ENCODE measurements around the gene ANAPC16.
"Not testable (repeated sequence)": the region's sequence is repeated elsewhere in the genome, so short reads cannot be mapped to it uniquely, and the experiment has no call there.

Gene ANAPC16

DNA sequence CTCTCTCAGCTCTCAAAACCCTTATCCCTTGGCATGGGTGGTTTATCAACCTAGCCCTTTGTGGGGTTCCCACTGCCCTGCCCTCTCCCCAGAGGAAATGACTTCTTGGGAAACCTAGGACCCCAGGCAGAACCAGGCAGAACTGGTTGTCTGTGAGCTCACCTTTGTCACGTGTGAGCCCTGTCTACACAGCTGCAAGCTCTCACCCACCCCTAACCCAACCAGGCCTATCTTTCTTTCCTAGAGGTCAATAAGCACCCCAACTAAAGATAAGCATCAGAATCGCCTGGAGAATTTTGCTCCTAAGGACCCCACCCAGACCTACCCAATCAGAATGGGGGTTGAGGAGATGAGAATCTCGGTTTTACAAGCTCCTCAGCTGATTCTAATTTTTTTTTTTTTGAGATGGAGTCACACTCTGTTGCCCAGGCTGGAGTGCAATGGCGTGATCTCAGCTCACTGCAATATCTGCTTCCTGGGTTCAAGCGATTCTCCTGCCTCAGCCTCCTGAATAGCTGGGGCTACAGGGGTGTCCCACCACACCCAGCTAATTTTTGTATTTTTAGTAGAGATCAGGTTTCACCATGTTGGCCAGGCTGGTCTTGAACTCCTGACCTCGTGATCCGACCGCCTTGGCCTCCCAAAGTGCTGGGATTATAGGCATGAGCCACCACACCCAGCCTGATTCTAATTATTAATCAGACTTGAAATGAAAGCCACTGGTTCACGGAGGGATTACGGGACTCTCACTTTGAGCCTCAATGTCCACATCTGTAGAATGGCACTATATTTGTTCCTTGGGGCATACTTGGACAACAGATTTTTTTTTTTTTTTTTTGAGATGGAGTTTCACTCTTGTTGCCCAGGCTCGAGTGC lies 50.4 kb downstream of the ANAPC16 start:
- DNase-seq, result no peak

DNA sequence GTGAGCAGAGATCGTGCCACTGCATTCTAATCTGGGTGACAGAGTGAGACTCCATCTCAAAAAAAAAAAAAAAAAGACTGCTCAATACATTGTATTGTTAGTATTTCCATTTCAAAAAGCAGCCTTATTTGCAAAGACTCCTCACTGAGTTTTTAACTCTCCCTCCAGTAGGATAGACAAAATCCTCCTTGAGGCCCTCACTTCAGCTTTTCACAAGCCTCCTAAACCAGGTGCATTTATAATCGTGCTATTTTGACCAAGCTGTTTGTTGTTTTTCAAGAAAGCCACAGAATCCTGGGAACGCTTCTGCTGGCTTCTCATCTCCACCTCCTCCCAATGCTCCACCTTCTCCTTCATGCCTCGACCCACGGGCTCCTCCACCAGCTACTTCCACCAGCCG lies 51.6 kb downstream of the ANAPC16 start:
- no peak for DNase-seq

GRCh38 chr10:72267819-72268399 lies 52.1 kb downstream of the ANAPC16 start:
- no peak for DNase-seq

DNA sequence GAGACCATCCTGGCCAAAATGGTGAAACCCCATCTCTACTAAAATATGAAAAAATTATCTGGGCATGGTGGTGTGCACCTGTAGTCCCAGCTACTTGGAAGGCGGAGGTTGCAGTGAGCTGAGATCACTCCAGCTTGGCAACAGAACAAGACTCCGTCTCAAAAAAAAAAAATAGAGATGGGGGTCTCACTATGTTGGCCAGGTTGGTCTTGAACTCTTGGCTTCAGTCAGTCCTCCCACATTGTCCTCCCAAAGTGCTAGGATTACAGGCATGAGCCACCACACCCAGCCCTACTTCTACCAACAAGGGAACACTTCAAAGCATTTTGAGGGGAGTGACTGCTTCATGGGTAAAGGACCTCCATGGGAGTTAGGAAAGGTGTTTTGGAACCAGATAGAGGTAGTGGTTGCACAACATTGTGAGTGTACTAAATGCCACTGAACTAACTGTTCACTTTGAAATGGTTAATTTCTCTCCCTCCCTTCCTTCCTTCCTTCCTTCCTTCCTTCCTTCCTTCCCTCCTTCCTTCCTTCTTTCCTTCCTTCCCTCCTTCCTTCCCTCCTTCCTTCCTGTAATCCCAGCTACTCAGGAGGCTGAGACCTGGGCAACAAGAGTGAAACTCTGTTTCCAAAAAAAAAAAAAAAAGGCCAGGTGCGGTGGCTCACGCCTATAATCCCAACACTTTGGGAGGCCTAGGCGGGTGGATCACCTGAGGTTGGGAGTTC lies 52.8 kb downstream of the ANAPC16 start:
- not testable (repeated sequence) for DNase-seq

DNA sequence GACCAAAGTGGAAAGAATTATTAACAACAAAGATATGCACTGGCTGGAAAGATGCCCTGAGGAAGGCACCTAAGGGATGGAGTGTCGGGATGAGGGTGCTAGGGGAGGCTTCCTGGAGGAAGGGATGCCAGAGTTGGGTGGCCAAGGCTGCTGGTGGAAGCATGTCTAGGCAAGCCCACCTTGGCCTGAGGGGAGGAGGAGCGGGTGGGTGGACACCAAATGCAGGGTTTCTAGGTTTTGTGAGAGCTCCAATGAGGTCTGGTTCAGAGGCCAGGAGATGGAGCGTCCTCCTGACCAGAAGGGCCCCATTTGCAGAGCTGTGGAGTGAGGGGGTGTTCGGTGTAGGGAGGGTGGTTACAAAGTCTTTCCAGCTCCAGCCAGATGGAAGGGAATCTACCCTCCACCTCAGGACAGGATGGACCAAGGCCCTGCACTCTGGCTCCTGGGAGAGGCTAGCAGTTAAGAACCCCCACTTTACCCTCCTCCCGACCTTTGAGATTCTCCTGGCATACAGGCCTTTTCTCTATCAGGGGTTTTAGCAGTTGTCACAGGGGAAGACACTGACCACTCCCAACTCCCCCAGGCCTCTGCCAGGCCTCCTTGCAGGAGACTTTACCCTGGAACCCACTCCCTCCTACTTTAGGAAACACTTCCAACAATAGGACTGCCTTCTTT lies 54.9 kb downstream of the ANAPC16 start:
- DNase-seq, result no peak

DNA sequence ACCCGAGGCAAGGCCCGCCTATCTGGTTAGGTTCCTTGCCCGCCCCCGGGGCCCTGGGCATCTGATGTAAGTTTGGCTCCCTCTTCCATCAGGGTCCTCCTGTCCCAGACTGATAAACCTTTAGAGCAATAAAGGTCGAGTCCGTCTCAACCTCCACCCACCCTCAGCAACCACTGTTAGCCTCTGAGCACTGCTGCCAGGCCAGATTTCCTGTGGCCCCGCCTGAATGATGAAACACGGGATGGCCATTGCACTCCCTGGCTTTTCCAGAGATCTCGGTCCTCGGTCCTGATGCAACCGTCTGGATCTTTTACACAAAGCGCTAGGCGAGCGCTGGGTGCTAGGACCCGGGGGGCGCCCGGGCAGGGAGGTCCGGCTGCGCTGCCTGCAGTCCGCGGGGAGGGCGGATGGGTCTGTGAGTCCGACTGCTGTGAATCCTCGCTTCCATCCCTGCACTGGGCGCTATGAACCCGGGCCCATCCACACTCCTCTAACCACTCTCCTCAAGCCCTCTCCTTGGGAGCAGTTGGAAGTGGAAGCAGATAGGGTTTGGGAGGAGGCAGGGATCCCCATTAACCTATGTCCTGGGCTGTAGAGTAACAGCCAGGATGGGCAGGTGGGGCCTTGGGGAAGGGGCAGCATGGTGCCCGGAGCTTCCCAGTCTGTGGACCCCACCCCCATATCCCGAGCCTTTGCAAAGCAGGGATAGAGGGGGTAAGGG lies 57.0 kb downstream of the ANAPC16 start:
- peak; percentile 95 for DNase-seq

DNA sequence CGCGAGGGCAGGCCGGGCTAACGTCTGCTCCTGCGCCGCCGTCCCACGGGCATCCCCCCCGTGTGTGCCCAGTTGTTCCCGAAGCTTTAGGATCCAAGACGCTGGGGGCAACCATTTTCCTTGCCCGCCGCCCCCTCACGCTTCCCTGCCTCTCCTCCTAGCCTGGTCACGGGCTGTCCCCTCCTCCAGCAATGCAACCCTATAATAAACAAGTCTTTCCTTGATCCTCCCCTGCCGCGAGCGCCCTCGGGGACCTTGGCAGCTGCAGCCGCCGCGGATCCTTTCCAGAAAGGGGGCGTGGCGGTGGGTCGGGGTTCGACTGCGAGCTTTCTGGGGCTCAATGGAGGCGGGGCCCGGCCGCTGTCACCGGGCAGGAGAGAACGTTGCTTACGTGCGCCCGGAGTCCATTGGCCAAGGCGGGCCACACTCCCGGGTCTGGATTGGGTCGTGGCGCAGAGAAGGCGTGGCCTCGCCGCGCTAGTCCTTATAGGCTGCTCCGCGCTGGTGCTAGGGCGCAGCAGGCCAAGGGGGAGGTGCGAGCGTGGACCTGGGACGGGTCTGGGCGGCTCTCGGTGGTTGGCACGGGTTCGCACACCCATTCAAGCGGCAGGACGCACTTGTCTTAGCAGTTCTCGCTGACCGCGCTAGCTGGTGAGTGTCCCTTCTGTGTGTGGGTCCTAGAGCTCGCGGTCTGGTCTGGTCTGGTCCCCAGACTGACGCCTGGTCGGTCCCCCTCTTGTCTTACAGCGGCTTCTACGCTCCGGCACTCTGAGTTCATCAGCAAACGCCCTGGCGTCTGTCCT lies 57.8 kb downstream of the ANAPC16 start, which contains the start of gene DDIT4:
Gene DDIT4 (plus strand): TSS at position 515 of the 803 bp plus-strand sequence. CDS start 293 bp downstream, outside the sequence.
- peak; percentile 100 for DNase-seq

- DNase-seq, result no peak
These were observed 58.5 kb downstream of the ANAPC16 start for GRCh38 chr10:72274213-72274729.

- peak; percentile 81 for DNase-seq
These were observed 59.0 kb downstream of the ANAPC16 start for GRCh38 chr10:72274730-72275350.

GRCh38 chr10:72275351-72276012 lies 59.7 kb downstream of the ANAPC16 start:
- peak; percentile 57 for DNase-seq

DNA sequence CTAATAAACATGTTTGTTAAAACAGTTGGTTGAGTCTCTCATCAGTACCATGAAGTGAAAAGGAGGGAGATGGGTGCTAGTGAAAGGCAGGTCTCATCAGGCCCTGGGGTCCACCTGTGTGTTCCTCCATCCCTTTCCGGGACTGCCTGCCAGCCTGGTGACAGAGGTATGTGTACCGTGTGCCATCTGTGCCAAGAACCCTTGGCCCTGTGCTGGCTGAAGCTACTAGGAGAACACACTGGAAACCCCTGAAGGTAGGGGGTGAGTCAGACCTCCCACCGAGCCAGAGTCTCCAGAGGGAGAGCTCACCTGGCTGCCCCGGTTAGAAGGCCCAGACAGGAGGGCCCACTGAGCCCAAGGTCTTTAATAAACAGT lies 60.2 kb downstream of the ANAPC16 start:
- no peak for DNase-seq

GRCh38 chr10:72276421-72277339 lies 60.9 kb downstream of the ANAPC16 start:
- no peak for DNase-seq

DNA sequence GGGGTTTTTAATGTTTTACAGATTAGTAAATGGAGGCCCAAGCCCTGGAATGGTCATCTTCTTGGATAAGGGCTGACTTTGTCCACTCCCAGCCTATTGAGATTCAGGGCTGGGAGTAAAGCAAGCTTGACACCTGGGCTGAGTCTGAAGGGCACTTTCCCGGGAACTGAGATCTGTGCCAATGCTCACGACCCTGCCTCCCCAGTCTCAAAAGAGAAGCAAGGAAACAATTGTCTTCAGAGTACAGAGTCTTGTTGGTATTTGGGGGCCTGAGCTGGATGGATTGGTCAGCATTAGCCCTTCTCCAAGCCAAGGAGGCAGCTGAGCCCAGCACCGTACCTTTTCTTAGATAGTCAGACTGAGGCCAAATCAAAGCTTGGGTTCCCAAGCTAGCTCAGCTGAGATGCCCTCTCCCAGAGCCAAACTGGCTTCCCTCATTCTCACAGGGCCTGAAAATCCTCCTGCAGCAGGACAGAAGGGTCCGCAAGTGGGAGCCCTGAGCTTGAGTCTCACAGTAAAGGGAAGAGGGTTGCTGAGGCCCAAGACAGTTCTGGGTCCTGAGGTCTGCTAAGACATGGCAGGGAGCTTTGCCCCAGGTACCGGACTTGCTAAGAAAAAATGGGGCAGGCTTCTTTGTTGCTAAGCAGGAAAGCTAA lies 61.7 kb downstream of the ANAPC16 start:
- no peak for DNase-seq

- no peak for DNase-seq
These were observed 62.3 kb downstream of the ANAPC16 start for GRCh38 chr10:72277996-72278667.

GRCh38 chr10:72278668-72279393 lies 63.0 kb downstream of the ANAPC16 start:
- no peak for DNase-seq

GRCh38 chr10:72279587-72279986 lies 63.8 kb downstream of the ANAPC16 start:
- DNase-seq, result not testable (repeated sequence)

GRCh38 chr10:72283131-72283530 lies 67.3 kb downstream of the ANAPC16 start:
- DNase-seq, result no peak
